ENCODE results near the gene VGLL1.

Gene VGLL1

GRCh38 chrX:136519069-136519468, 12.9 kb upstream of the VGLL1 start:
- H3K27ac ChIP-seq (ENCODE audit: extremely low read depth, low read depth, low read length) = no peak overlapping the region
- no peak overlapping the region for H3K4me3 ChIP-seq (ENCODE audit: low read depth, low read length)
- TF ChIP-seq ZNF416 (tag by site-specific recombination; IDR thresholded peaks at IDR 0.05) (no peak), GLI2 (tag by site-specific recombination; IDR thresholded peaks at IDR 0.05; ENCODE audit: borderline replicate concordance, low read depth) (no peak), ZNF350 (tag by site-specific recombination; IDR thresholded peaks at IDR 0.05) (no peak), SCRT2 (tag by site-specific recombination; IDR thresholded peaks at IDR 0.05) (no peak), MEIS1 (CRISPR knock-in tag; IDR thresholded peaks at IDR 0.05; ENCODE audit: borderline replicate concordance) (no peak), ZNF473 (tag by site-specific recombination; IDR thresholded peaks at IDR 0.05) (no peak), ZNF837 (tag by site-specific recombination; IDR thresholded peaks at IDR 0.05) (no peak), ZNF768 (tag by site-specific recombination; IDR thresholded peaks at IDR 0.05) (no peak), SP2 (tag by site-specific recombination; IDR thresholded peaks at IDR 0.05) (no peak), ZNF664 (tag by site-specific recombination; IDR thresholded peaks at IDR 0.05) (no peak), ZNF404 (tag by site-specific recombination; IDR thresholded peaks at IDR 0.05) (no peak), ZNF157 (tag by site-specific recombination; IDR thresholded peaks at IDR 0.05) (no peak), REPIN1 (tag by site-specific recombination; IDR thresholded peaks at IDR 0.05; ENCODE audit: low read depth) (no peak), PRDM1 (tag by site-specific recombination; IDR thresholded peaks at IDR 0.05) (no peak), ZNF777 (tag by site-specific recombination; IDR thresholded peaks at IDR 0.05; ENCODE audit: borderline replicate concordance) (no peak), ZNF202 (tag by site-specific recombination; IDR thresholded peaks at IDR 0.05; ENCODE audit: borderline replicate concordance) (no peak), ZNF132 (tag by site-specific recombination; IDR thresholded peaks at IDR 0.05; ENCODE audit: borderline replicate concordance) (no peak)
- TF ChIP-seq, protein P1, sequence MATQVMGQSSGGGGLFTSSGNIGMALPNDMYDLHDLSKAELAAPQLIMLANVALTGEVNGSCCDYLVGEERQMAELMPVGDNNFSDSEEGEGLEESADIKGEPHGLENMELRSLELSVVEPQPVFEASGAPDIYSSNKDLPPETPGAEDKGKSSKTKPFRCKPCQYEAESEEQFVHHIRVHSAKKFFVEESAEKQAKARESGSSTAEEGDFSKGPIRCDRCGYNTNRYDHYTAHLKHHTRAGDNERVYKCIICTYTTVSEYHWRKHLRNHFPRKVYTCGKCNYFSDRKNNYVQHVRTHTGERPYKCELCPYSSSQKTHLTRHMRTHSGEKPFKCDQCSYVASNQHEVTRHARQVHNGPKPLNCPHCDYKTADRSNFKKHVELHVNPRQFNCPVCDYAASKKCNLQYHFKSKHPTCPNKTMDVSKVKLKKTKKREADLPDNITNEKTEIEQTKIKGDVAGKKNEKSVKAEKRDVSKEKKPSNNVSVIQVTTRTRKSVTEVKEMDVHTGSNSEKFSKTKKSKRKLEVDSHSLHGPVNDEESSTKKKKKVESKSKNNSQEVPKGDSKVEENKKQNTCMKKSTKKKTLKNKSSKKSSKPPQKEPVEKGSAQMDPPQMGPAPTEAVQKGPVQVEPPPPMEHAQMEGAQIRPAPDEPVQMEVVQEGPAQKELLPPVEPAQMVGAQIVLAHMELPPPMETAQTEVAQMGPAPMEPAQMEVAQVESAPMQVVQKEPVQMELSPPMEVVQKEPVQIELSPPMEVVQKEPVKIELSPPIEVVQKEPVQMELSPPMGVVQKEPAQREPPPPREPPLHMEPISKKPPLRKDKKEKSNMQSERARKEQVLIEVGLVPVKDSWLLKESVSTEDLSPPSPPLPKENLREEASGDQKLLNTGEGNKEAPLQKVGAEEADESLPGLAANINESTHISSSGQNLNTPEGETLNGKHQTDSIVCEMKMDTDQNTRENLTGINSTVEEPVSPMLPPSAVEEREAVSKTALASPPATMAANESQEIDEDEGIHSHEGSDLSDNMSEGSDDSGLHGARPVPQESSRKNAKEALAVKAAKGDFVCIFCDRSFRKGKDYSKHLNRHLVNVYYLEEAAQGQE (tag by site-specific recombination; IDR thresholded peaks at IDR 0.05) = no peak
- TF ChIP-seq, protein P2, sequence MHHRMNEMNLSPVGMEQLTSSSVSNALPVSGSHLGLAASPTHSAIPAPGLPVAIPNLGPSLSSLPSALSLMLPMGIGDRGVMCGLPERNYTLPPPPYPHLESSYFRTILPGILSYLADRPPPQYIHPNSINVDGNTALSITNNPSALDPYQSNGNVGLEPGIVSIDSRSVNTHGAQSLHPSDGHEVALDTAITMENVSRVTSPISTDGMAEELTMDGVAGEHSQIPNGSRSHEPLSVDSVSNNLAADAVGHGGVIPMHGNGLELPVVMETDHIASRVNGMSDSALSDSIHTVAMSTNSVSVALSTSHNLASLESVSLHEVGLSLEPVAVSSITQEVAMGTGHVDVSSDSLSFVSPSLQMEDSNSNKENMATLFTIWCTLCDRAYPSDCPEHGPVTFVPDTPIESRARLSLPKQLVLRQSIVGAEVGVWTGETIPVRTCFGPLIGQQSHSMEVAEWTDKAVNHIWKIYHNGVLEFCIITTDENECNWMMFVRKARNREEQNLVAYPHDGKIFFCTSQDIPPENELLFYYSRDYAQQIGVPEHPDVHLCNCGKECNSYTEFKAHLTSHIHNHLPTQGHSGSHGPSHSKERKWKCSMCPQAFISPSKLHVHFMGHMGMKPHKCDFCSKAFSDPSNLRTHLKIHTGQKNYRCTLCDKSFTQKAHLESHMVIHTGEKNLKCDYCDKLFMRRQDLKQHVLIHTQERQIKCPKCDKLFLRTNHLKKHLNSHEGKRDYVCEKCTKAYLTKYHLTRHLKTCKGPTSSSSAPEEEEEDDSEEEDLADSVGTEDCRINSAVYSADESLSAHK (tag by site-specific recombination; IDR thresholded peaks at IDR 0.05) = no peak
- H3K9me3 ChIP-seq (ENCODE audit: control insufficient read depth, insufficient read depth, low read depth, low read length) = no peaks in the 10 kb centered on the region
- ChIA-PET CTCF (interaction anchor here (0.6 kb wide), 1 partner anchor 103 kb away, joined by 3 read pairs; no protein-coding TSS in a partner anchor), POLR2A (no interaction called here)
- H3K36me3 ChIP-seq (ENCODE audit: control insufficient read depth in 2 of 2, insufficient read depth in 1 of 2, low read length in 2 of 2) = no peaks in the 10 kb centered on the region
- no peaks in the 10 kb centered on the region for H3K4me1 ChIP-seq (ENCODE audit: control insufficient read depth, insufficient read depth, low read length)

DNA sequence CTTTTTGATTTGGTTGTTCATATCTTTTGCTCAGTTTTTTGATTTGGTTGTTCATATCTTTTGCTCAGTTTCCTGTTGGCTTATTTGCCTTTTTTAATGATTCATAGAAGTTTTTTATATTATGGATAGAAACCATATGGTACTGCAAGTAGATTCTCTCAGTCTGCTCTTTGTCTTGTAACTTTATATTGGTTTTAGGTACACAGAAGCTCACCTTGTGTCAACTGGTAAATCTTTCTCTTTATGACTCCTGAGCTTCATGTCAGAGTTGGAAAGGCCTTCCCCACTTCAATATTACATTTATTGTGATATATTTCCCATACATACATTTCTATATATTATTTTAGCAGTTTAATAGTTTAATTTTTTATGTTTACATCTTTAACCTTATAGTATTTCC, 8.2 kb upstream of the VGLL1 start:
- H3K36me3 ChIP-seq (ENCODE audit: control insufficient read depth in 2 of 2, insufficient read depth in 1 of 2, low read length in 2 of 2) = no peaks in the 10 kb centered on the region
- ChIA-PET POLR2A (interaction anchor here (0.6 kb wide), 1 partner anchor 93 kb away, joined by 3 read pairs; no protein-coding TSS in a partner anchor), CTCF (no interaction called here)
- H3K4me1 ChIP-seq (ENCODE audit: control insufficient read depth, insufficient read depth, low read length) = no peaks in the 10 kb centered on the region
- H3K27ac ChIP-seq (ENCODE audit: extremely low read depth, low read depth, low read length) = no peak overlapping the region
- H3K9me3 ChIP-seq (ENCODE audit: control insufficient read depth, insufficient read depth, low read depth, low read length) = no peaks in the 10 kb centered on the region
- H3K4me3 ChIP-seq (ENCODE audit: low read depth, low read length) = no peak overlapping the region
- no peak for TF ChIP-seq ZNF555 (tag by site-specific recombination; conservative IDR thresholded peaks at IDR 0.05)
- TF ChIP-seq, protein P3, sequence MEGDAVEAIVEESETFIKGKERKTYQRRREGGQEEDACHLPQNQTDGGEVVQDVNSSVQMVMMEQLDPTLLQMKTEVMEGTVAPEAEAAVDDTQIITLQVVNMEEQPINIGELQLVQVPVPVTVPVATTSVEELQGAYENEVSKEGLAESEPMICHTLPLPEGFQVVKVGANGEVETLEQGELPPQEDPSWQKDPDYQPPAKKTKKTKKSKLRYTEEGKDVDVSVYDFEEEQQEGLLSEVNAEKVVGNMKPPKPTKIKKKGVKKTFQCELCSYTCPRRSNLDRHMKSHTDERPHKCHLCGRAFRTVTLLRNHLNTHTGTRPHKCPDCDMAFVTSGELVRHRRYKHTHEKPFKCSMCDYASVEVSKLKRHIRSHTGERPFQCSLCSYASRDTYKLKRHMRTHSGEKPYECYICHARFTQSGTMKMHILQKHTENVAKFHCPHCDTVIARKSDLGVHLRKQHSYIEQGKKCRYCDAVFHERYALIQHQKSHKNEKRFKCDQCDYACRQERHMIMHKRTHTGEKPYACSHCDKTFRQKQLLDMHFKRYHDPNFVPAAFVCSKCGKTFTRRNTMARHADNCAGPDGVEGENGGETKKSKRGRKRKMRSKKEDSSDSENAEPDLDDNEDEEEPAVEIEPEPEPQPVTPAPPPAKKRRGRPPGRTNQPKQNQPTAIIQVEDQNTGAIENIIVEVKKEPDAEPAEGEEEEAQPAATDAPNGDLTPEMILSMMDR (tag by site-specific recombination; IDR thresholded peaks at IDR 0.05) = no peak
- no peak for TF ChIP-seq BCL6B (tag by site-specific recombination; IDR thresholded peaks at IDR 0.05)
- no peak for TF ChIP-seq ZNF404 (tag by site-specific recombination; IDR thresholded peaks at IDR 0.05)
- TF ChIP-seq ZNF274 (IDR thresholded peaks at IDR 0.05; ENCODE audit: low read length) = no peak
- TF ChIP-seq ZNF274 (tag by site-specific recombination; IDR thresholded peaks at IDR 0.05; ENCODE audit: borderline replicate concordance) = no peak
- TF ChIP-seq, protein P4, sequence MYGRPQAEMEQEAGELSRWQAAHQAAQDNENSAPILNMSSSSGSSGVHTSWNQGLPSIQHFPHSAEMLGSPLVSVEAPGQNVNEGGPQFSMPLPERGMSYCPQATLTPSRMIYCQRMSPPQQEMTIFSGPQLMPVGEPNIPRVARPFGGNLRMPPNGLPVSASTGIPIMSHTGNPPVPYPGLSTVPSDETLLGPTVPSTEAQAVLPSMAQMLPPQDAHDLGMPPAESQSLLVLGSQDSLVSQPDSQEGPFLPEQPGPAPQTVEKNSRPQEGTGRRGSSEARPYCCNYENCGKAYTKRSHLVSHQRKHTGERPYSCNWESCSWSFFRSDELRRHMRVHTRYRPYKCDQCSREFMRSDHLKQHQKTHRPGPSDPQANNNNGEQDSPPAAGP (tag by site-specific recombination; IDR thresholded peaks at IDR 0.05) = no peak
- no peak for TF ChIP-seq ZBTB48 (tag by site-specific recombination; IDR thresholded peaks at IDR 0.05)
- no peak for TF ChIP-seq GLIS1 (tag by site-specific recombination; IDR thresholded peaks at IDR 0.05)
- TF ChIP-seq ZNF521 (tag by site-specific recombination; IDR thresholded peaks at IDR 0.05) = no peak

All from HEK293 (cell line).